ENCODE data around the gene KLHL41.
"Not testable (repeated sequence)": the region's sequence is repeated elsewhere in the genome, so short reads cannot be mapped to it uniquely, and the experiment has no call there.

Gene KLHL41

DNA sequence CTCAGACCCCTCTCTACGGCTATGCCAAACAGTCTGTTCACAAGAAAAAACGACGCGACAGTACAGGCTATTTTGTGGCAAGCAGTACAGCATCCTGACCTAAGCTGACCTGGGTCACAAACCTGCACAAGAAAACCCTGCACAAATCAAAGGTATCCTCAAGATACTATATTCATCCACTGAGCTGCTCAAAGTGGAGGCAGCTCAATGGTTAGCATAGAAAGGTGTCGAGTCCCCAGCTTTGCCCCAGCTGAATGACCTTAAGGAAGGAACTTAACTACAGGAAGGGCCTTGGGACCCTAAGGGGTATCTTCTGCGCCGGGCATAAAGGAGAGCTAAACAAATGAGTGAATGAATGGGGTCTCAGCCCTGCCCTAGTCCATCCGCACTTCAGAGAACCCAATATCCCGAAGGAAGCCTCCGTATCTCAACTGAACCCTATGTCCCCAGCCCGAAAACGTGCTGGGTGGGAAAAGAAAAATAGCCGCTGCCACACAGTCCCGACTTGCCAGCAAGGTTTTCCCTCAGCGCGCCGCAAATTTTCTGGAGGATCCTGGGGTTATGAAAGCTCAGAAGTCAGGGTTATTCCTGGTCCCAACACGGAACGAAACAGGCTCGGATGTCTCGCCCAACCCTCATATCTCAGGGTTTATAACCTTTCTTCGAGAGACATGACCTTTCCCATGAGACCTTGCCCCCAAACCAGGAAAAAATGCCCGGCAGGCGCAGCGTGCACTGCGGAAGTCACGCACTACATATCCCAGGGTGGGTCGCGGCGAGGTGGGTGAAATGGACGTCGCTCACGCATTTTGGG is 63.9 kb downstream of the KLHL41 start, which contains the start of gene FASTKD1:
Gene FASTKD1 (minus strand): TSS at position 706 of the 814 bp plus-strand sequence. CDS start 1,836 bp downstream, outside the sequence.
- peak; percentile 97 for DNase-seq (ENCODE audit: low spot score)

GRCh38 chr2:169573974-169574299 is 64.4 kb downstream of the KLHL41 start:
- no peak for DNase-seq (ENCODE audit: low spot score)

- not testable (repeated sequence) for DNase-seq (ENCODE audit: low spot score)
Measured at GRCh38 chr2:169574539-169574938, 65.0 kb downstream of the KLHL41 start.

DNA sequence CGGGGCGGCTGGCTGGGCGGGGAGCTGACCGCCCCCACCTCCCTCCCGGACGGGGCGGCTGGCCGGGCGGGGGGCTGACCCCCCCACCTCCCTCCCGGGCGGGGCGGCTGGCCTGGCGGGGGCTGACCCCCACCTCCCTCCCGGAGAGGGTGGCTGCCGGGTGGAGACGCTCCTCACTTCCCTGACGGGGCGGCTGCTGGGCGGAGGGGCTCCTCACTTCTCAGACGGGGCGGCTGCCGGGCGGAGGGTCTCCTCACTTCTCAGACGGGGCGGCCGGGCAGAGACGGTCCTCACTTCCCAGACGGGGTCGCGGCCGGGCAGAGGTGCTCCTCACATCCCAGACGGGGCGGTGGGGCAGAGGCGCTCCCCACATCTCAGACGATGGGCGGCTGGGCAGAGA is 65.8 kb downstream of the KLHL41 start:
- not testable (repeated sequence) for DNase-seq (ENCODE audit: low spot score)
